Panc1 (cell line): ENCODE data around the gene ZNF764. TPM values are rescaled to one million over a fixed set of nuclear protein-coding genes. Genes with fewer than 3 reads are reported as not detected.

ENCODE experiments used
- ATAC-seq: fragments of 200-7000 bp; cut with Tn5 transposase; 2 replicates; pipeline ENCODE4 v1.9.1; 2020; ENCODE audit warnings: mild to moderate bottlenecking, moderate library complexity
- BruUV-seq: library from RNA; stranded (reverse); fragments of 400-500 nt; replicated peaks from 2 replicates; lab custom pipeline; 2021; lab: Mats Ljungman, UMichigan
- CTCF ChIA-PET: fragments of 300-600 bp; sonication (Branson Sonifier 250); formaldehyde crosslinking; loops from one replicate; lab custom pipeline; 2022; ENCODE audit warnings: antibody characterized with exemption; lab: Charles Lee
- POLR2A ChIA-PET: fragments of 300-600 bp; sonication (Branson Sonifier 250); formaldehyde crosslinking; loops from one replicate; lab custom pipeline; 2022; ENCODE audit warnings: antibody characterized with exemption; lab: Charles Lee
- DNase-seq: peaks from one replicate; pipeline ENCODE4 v3.0.0-alpha.2; 2010; ENCODE audit warnings: low read depth, low spot score
- H3K27ac ChIP-seq: 2 replicates; pipeline ENCODE4 v1.5.1; 2011; ENCODE audit warnings: mild to moderate bottlenecking, low read length, inconsistent platforms
- H3K27me3 ChIP-seq: fragments of 200-500 bp; sonication (Bioruptor generic); 2 replicates; pipeline ENCODE4 v1.6.0; 2014; ENCODE audit warnings: low read length, inconsistent platforms; ENCODE audit not compliant: control insufficient read depth, insufficient read depth
- H3K36me3 ChIP-seq: fragments of 200-500 bp; sonication (Bioruptor generic); 2 replicates; pipeline ENCODE4 v1.5.1; 2014; ENCODE audit warnings: inconsistent platforms, mild to moderate bottlenecking, low read length, moderate library complexity; ENCODE audit not compliant: control insufficient read depth, insufficient read depth
- H3K4me1 ChIP-seq: 2 replicates; pipeline ENCODE4 v1.5.1; 2011; ENCODE audit warnings: inconsistent platforms, mild to moderate bottlenecking, low read length, moderate library complexity; ENCODE audit not compliant: control insufficient read depth, insufficient read depth
- H3K4me3 ChIP-seq, 2 experiments: 2 replicates each; pipeline ENCODE4 v1.5.1; 2011 to 2012; ENCODE audit warnings: low read depth in 2 of 2, low read length in 2 of 2, mild to moderate bottlenecking in 2 of 2, inconsistent platforms in 1 of 2, moderate library complexity in 1 of 2
- H3K9me3 ChIP-seq: fragments of 200-500 bp; sonication (Bioruptor generic); 2 replicates; pipeline ENCODE4 v1.5.1; 2014; ENCODE audit warnings: low read depth, mild to moderate bottlenecking, inconsistent platforms, low read length, moderate library complexity; ENCODE audit not compliant: control insufficient read depth, insufficient read depth
- POLR2AphosphoS5 ChIP-seq: IDR thresholded peaks from 2 replicates; pipeline ENCODE4 v1.6.1; 2012; ENCODE audit warnings: mild to moderate bottlenecking, low read depth, low read length, moderate library complexity
- SIN3A ChIP-seq: IDR thresholded peaks from 2 replicates; pipeline ENCODE4 v1.6.1; 2012; ENCODE audit warnings: low read depth, mild to moderate bottlenecking, low read length, moderate library complexity, borderline replicate concordance; ENCODE audit not compliant: insufficient read depth
- TCF7L2 ChIP-seq: IDR thresholded peaks from 2 replicates; pipeline ENCODE4 v1.6.1; 2011; ENCODE audit warnings: mild to moderate bottlenecking, low read depth, low read length, inconsistent platforms
- in situ Hi-C: cut with HindIII; loops from 2 replicates; pipeline ENCODE4 v1.10.0; 2016; ENCODE audit warnings: low sequenced_read_pairs, low pct_unique_long_range_greater_than_20kb
- intact Hi-C: fragments of 100-400 bp; cut with micrococcal nuclease; formaldehyde crosslinking; loops from one replicate; pipeline ENCODE4 v1.10.0; 2022; ENCODE audit not compliant: unreplicated experiment
- total RNA-seq: library from RNA; stranded (reverse); gene quantifications from one replicate; pipeline ENCODE4 v1.2.1, GENCODE V29; 2021; ENCODE audit not compliant: unreplicated experiment
- TF ChIP-seq, protein P1 (sequence below): fragments of 450-650 bp; IDR thresholded peaks from 2 replicates; pipeline ENCODE4 v1.5.1; 2017; ENCODE audit warnings: mild to moderate bottlenecking
- TF ChIP-seq, protein P2 (sequence below), 2 experiments: IDR thresholded peaks; 2 replicates each; pipeline ENCODE4 v1.6.1; 2011 to 2012; ENCODE audit warnings: low read depth in 2 of 2, control low read depth in 1 of 2, low read length in 1 of 2, mild to moderate bottlenecking in 1 of 2, moderate library complexity in 1 of 2; ENCODE audit not compliant: insufficient read depth in 1 of 2

Gene ZNF764
- total RNA-seq, 1 experiment from 2014 or later, result 16.7 TPM

GRCh38 chr16:30534368-30535105 is 23.6 kb downstream of the ZNF764 start, which contains the start of gene ZNF747:
Gene ZNF747, minus strand, starts transcription at chr16:30534858. Its CDS starts 179 bp downstream, at chr16:30534679.
- H3K27me3 ChIP-seq, result no peaks in the 10 kb centered on the region
- ChIA-PET POLR2A (no interaction called here), CTCF (interaction anchor here (1.6 kb wide), 1 partner anchor 104 kb away, joined by 5 read pairs; the partner anchor contains the start of gene DCTPP1)
- H3K27ac ChIP-seq, result peak within 1 kb of the TSS; percentile 99
- ATAC-seq (peak; percentile 91), DNase-seq (no peak)
- H3K4me1 ChIP-seq, result peaks cover 15% of the 10 kb centered on the region
- in situ Hi-C loops (no loop called here), intact Hi-C loops (no loop called here)
- no peaks in the 10 kb centered on the region for H3K36me3 ChIP-seq
- TSS peak; percentile 79 for BruUV-seq
- peak within 1 kb of the TSS; percentile 58 to 67 for H3K4me3 ChIP-seq
- H3K9me3 ChIP-seq, result no peaks in the 10 kb centered on the region
- TF ChIP-seq, protein P1, sequence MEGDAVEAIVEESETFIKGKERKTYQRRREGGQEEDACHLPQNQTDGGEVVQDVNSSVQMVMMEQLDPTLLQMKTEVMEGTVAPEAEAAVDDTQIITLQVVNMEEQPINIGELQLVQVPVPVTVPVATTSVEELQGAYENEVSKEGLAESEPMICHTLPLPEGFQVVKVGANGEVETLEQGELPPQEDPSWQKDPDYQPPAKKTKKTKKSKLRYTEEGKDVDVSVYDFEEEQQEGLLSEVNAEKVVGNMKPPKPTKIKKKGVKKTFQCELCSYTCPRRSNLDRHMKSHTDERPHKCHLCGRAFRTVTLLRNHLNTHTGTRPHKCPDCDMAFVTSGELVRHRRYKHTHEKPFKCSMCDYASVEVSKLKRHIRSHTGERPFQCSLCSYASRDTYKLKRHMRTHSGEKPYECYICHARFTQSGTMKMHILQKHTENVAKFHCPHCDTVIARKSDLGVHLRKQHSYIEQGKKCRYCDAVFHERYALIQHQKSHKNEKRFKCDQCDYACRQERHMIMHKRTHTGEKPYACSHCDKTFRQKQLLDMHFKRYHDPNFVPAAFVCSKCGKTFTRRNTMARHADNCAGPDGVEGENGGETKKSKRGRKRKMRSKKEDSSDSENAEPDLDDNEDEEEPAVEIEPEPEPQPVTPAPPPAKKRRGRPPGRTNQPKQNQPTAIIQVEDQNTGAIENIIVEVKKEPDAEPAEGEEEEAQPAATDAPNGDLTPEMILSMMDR, result no peak; the same call in 1 of the 2 replicates
- TF ChIP-seq, protein P2, sequence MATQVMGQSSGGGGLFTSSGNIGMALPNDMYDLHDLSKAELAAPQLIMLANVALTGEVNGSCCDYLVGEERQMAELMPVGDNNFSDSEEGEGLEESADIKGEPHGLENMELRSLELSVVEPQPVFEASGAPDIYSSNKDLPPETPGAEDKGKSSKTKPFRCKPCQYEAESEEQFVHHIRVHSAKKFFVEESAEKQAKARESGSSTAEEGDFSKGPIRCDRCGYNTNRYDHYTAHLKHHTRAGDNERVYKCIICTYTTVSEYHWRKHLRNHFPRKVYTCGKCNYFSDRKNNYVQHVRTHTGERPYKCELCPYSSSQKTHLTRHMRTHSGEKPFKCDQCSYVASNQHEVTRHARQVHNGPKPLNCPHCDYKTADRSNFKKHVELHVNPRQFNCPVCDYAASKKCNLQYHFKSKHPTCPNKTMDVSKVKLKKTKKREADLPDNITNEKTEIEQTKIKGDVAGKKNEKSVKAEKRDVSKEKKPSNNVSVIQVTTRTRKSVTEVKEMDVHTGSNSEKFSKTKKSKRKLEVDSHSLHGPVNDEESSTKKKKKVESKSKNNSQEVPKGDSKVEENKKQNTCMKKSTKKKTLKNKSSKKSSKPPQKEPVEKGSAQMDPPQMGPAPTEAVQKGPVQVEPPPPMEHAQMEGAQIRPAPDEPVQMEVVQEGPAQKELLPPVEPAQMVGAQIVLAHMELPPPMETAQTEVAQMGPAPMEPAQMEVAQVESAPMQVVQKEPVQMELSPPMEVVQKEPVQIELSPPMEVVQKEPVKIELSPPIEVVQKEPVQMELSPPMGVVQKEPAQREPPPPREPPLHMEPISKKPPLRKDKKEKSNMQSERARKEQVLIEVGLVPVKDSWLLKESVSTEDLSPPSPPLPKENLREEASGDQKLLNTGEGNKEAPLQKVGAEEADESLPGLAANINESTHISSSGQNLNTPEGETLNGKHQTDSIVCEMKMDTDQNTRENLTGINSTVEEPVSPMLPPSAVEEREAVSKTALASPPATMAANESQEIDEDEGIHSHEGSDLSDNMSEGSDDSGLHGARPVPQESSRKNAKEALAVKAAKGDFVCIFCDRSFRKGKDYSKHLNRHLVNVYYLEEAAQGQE (IDR thresholded peaks at IDR 0.05; ENCODE audit: insufficient read depth in 1 of 2, low read depth in 2 of 2, low read length in 1 of 2), result no peak
- TF ChIP-seq TCF7L2 (peak; percentile 92), POLR2AphosphoS5 (peak; percentile 90), SIN3A (peak; percentile 72; the same call in 1 of the 2 replicates)

DNA sequence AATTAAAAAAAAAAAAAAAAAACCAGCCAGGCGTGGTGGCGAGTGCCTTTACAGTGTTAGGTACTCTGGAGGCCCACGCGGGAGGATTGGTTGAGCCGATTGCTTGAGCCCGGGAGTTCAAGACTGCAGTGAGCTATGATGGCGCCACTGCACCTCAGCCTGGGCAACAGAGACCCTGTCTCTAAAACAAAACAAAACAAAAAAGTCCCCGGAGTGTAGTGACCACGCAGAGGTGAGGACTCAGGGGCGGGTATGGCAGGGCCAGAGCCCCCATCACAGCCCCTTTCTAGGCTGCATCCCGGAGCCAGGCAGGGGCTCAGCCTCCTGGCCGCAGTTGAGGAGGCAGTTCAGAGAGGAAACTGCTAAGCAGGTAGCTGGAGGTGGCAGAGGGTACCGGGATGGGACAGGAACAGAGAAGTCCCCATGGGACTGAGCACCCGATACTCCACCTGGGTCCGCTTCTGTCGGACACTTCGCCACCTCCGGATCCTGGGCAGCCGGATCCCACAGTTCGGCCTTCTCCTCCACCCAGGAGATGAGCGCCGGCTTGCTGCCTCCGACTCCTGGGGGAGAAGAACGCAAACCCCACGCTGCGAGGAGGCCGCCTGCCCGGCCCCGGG is 24.3 kb downstream of the ZNF764 start:
- Histone ChIP-seq H3K4me3 (peak overlapping the region; percentile 58 to 67), H3K27me3 (no peaks in the 10 kb centered on the region), H3K4me1 (peaks cover 15% of the 10 kb centered on the region), H3K9me3 (no peaks in the 10 kb centered on the region), H3K36me3 (no peaks in the 10 kb centered on the region), H3K27ac (peak overlapping the region; percentile 99)
- intact Hi-C loops (no loop called here), in situ Hi-C loops (no loop called here)
- ChIA-PET CTCF (no interaction called here), POLR2A (no interaction called here)
- no TSS peak for BruUV-seq
- peak; percentile 58 for ATAC-seq
- no peak for DNase-seq
- no peak for TF ChIP-seq TCF7L2
- TF ChIP-seq, protein P2 (IDR thresholded peaks at IDR 0.05; ENCODE audit: insufficient read depth in 1 of 2, low read depth in 2 of 2, low read length in 1 of 2), result no peak
- TF ChIP-seq SIN3A, result no peak
- TF ChIP-seq, protein P1, result no peak
- no peak for TF ChIP-seq POLR2AphosphoS5
